ENCODE results near the gene DCBLD1. TPM values are rescaled to one million over a fixed set of nuclear protein-coding genes. Genes with fewer than 3 reads are reported as not detected.

Gene DCBLD1
- total and polyA plus RNA-seq, 2 of the 13 experiments (the other 11 are each of a cell fraction or from before 2014, with no cell fraction given), result 23.2 to 41.5 TPM

- TF ChIP-seq ZNF350 (CRISPR knock-in tag; IDR thresholded peaks at IDR 0.05; ENCODE audit: borderline replicate concordance, low read depth) (peak; percentile 79; the same call in 1 of the 2 replicates), RAD51 (IDR thresholded peaks at IDR 0.05; ENCODE audit: borderline replicate concordance) (no peak), SRSF1 (optimal IDR thresholded peaks at IDR 0.05; ENCODE audit: low read depth, low read length) (peak; percentile 64), KMT2A (CRISPR knock-in tag; IDR thresholded peaks at IDR 0.05) (peak; percentile 97), ZNF616 (CRISPR knock-in tag; IDR thresholded peaks at IDR 0.05; ENCODE audit: low read depth) (no peak), CHCHD3 (CRISPR knock-in tag; IDR thresholded peaks at IDR 0.05) (peak; percentile 65; the same call in 1 of the 2 replicates), ZNF251 (CRISPR knock-in tag; IDR thresholded peaks at IDR 0.05) (0 out of 2 replicates have a peak, but pooled peaks have one; percentile 65), ZNF841 (CRISPR knock-in tag; IDR thresholded peaks at IDR 0.05; ENCODE audit: borderline replicate concordance) (no peak), RBM39 (IDR thresholded peaks at IDR 0.05; ENCODE audit: low read depth, low read length, poor library complexity, severe bottlenecking) (peak; percentile 55), IKZF5 (CRISPR knock-in tag; IDR thresholded peaks at IDR 0.05) (peak; percentile 14; the same call in 1 of the 2 replicates), NR2F2 (IDR thresholded peaks at IDR 0.05; ENCODE audit: borderline replicate concordance, low read depth) (no peak), TFDP1 (CRISPR knock-in tag; IDR thresholded peaks at IDR 0.05; ENCODE audit: borderline replicate concordance) (peak; percentile 91), CEBPB (IDR thresholded peaks at IDR 0.05; ENCODE audit: borderline replicate concordance, low read depth, low read length) (no peak), PAXIP1 (CRISPR knock-in tag; conservative IDR thresholded peaks at IDR 0.05) (peak; percentile 30; the same call in 1 of the 2 replicates), RFX1 (IDR thresholded peaks at IDR 0.05) (no peak), ZNF260 (CRISPR knock-in tag; IDR thresholded peaks at IDR 0.05; ENCODE audit: borderline replicate concordance, low read depth) (no peak), PREB (CRISPR knock-in tag; IDR thresholded peaks at IDR 0.05) (0 out of 2 replicates have a peak, but pooled peaks have one; percentile 63), ATF2 (CRISPR knock-in tag; IDR thresholded peaks at IDR 0.05) (peak; percentile 53; the same call in 1 of the 2 replicates), CHD4 (IDR thresholded peaks at IDR 0.05; ENCODE audit: borderline replicate concordance, low read length) (no peak), EP300 (IDR thresholded peaks at IDR 0.05; ENCODE audit: low read depth in 2 of 2, low read length in 2 of 2) (no peak; a peak in 1 of 4 replicates), EP300 (CRISPR knock-in tag; IDR thresholded peaks at IDR 0.05; ENCODE audit: borderline replicate concordance) (no peak; the same call in 1 of the 2 replicates)
These were observed 650 bp downstream of the DCBLD1 start (continued) for GRCh38 chr6:117483004-117483644.
